Non-pigmented ciliary epithelial cell (primary cell): ENCODE data around the gene GRIP1.

ENCODE experiments used
- DNase-seq: peaks from one replicate; pipeline ENCODE4 v3.0.0-alpha.2; 2010; ENCODE audit warnings: low read depth

Gene GRIP1

GRCh38 chr12:66693901-66694513 lies 15.1 kb upstream of the GRIP1 start:
- peak; percentile 44 for DNase-seq

GRCh38 chr12:66692986-66693385 lies 14.1 kb upstream of the GRIP1 start:
- no peak for DNase-seq

GRCh38 chr12:66692170-66692569 lies 13.3 kb upstream of the GRIP1 start:
- DNase-seq: no peak

- DNase-seq: no peak
Observed at GRCh38 chr12:66688846-66689439, 10.1 kb upstream of the GRIP1 start.

- no peak for DNase-seq
Observed at GRCh38 chr12:66684222-66684621, 5.3 kb upstream of the GRIP1 start.

GRCh38 chr12:66683822-66684221 lies 4.9 kb upstream of the GRIP1 start:
- DNase-seq: no peak

DNA sequence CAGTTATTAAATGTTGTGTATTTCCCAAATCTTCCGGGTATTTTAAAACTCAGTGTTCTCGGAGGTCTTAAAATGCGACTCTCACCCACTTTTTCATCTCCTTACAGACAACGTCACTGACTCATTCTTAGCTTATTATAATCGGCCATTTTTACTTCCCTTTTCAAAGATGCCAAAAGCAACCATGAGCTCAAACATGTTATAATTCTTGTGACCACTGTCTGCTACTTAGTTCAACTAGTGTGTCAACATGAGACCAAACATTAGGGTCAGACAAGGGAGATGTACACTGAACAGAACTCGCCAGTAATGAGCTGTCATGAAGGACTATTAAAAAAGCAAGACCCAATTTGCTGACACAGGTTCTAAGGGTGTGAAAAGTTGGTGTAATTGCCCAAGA lies 4.2 kb upstream of the GRIP1 start:
- no peak for DNase-seq

DNA sequence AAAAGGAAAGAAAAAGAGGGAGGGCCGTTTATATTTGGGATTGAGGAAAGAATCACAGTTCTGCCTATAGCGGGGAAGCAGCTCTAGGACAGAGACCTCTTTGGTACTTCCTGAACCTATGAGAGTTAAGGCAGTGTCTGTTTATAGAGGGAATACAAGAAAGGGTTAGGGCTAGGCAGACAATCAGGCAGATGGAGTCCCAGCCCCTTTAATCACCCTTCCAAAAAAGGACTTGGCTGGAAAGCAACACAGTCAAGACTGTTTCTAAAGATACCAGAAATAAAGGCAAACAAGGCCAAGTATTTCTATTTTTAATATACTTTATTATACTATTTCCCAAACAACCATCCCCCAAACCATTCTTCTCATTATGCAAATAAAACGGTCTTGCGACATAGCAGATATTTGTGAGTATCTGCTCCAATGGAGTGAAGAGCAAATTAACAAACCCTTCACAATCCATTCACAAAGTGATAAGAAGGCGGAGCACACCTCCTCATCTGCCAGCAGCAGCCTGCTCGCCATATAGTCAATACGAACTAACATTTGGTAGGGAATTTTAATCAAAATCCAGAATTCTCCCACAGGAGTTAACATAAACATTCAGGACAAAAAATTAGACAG lies 697 bp upstream of the GRIP1 start:
- no peak for DNase-seq

DNA sequence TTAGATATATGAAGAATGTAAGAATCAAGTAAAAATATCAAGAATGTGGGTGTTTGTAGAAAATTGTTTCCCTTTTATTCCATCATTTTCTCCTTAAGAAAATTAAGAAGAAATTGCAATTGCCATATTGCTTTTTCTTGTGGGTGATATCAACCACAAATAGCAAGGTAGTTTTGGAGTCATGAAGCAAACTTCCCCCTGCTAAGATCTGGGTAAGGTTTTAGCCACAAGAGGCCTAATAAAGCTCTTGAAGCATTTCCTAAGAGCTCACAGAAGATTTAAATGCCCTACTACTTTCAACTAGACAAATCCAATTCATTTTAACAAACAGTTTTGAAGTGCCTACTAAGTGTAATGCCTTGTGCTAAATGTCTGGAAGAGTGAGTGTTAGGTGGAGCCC lies 2.6 kb downstream of the GRIP1 start:
- no peak for DNase-seq

- DNase-seq: no peak
Observed at GRCh38 chr12:66674495-66675122, 4.3 kb downstream of the GRIP1 start.

- DNase-seq: no peak
Observed at GRCh38 chr12:66669541-66669940, 9.3 kb downstream of the GRIP1 start.

- DNase-seq: no peak
Observed at GRCh38 chr12:66668311-66668710, 10.6 kb downstream of the GRIP1 start.

DNA sequence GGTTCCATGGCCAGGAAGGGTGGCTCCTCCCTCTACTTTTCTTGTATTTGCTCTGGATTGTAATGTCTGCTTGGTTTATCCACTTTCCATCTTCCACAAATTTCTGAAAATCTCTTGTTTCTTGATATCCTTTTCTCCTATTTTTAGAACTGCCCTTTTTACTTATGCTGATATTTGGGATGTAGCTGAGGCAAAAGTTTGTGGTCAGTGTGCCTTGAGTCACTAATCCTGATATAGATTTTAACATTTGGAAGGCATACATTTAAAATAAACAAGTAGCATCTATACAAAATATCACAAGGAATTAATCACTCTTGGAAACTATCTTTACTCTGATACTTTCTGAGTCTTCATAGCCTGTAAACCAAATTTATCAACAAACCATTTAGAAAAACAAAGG lies 11.0 kb downstream of the GRIP1 start:
- no peak for DNase-seq

- no peak for DNase-seq
Observed at GRCh38 chr12:66666481-66666880, 12.4 kb downstream of the GRIP1 start.

GRCh38 chr12:66665435-66665985 lies 13.4 kb downstream of the GRIP1 start:
- no peak for DNase-seq

GRCh38 chr12:66664076-66664475 lies 14.8 kb downstream of the GRIP1 start:
- no peak for DNase-seq

DNA sequence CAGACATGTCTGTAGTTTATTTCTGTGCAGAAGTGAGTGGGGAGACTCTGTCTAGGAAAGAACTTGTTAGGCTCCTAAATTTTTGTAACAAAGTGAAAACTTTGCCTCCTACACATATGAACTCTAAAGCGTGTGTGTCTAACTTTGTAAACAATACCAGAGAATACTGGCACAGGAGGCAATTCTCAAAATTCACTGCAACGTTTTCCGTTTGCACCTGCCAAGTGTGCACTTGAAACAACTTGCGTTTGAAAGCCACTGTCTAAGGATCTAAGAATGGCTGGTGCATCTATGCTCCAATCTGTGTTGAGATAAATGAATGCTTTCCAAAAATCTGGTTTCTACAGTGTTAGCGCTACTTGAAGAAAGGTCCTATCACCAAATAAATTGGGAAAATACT lies 15.3 kb downstream of the GRIP1 start:
- DNase-seq: no peak

- DNase-seq: no peak
Observed at GRCh38 chr12:66662729-66663128, 16.1 kb downstream of the GRIP1 start.

- no peak for DNase-seq
Observed at GRCh38 chr12:66662179-66662578, 16.7 kb downstream of the GRIP1 start.

- no peak for DNase-seq
Observed at GRCh38 chr12:66661357-66661756, 17.5 kb downstream of the GRIP1 start.

DNA sequence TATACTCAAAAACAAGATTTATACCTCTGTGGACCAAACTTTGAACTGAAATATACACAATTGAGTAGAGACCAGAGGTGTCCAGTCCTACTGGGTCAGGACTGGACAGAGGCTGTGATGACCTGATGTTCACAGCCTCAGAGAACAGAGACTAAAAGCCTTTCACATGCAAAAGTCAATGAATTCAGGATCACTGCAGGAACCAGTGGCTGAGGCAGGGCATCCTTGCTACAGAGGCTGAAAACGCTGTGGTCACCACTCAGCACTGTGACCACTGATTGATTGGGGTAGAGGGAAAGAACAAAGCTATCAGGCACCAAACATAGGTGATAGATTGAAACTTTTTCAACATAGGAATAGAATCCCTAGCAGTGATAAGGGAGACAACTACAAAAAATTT lies 25.1 kb downstream of the GRIP1 start:
- DNase-seq: no peak

- no peak for DNase-seq
Observed at GRCh38 chr12:66648033-66648735, 30.7 kb downstream of the GRIP1 start.
